HG03378 (cell line): ENCODE results near the gene AP4M1.
A peak's percentile ranks its signal among the peaks of the same experiment; 100 is the strongest.

Source experiments
- ATAC-seq: cut with Tn5 transposase; IDR thresholded peaks from one replicate; pipeline ENCODE4 v1.9.1; 2021; ENCODE audit warnings: mild to moderate bottlenecking, moderate library complexity; ENCODE audit not compliant: unreplicated experiment

AP4M1 gene, protein sequence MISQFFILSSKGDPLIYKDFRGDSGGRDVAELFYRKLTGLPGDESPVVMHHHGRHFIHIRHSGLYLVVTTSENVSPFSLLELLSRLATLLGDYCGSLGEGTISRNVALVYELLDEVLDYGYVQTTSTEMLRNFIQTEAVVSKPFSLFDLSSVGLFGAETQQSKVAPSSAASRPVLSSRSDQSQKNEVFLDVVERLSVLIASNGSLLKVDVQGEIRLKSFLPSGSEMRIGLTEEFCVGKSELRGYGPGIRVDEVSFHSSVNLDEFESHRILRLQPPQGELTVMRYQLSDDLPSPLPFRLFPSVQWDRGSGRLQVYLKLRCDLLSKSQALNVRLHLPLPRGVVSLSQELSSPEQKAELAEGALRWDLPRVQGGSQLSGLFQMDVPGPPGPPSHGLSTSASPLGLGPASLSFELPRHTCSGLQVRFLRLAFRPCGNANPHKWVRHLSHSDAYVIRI

GRCh38 chr7:100101016-100101862, at the start of gene AP4M1, which contains the start of gene MCM7:
TSS of gene AP4M1 (plus strand) at chr7:100101643. CDS start at chr7:100101715, 72 bp downstream.
TSS of gene MCM7 (minus strand) at chr7:100101397. CDS start at chr7:100101294, 103 bp downstream.
- peak; percentile 58 for ATAC-seq

- ATAC-seq = no peak
Measured at GRCh38 chr7:100053215-100053614, 48.2 kb upstream of the AP4M1 start.

GRCh38 chr7:100057006-100057405, 44.4 kb upstream of the AP4M1 start:
- no peak for ATAC-seq

DNA sequence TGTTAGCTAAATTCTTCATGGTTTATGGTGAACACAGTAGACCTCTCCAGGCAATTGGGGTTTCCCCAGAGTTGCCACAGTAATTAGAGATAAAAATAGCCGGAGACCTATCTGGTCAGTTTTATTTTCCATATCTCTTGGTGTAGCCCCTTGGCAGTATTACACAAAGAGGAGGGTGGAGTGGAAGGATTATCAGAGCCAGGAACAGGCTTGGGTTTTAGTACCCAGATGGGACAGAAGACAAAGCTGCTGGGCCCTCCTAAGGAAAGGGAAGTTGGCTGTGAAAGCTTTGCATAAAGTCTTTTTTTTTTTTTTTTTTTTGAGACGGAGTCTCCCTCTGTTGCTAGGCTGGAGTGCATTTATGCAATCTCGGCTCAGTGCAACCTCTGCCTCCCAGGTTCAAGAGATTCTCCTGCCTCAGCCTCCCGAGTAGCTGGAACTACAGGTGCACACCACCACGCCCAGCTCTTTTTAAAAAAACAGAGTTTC, 42.1 kb upstream of the AP4M1 start:
- no peak for ATAC-seq

DNA sequence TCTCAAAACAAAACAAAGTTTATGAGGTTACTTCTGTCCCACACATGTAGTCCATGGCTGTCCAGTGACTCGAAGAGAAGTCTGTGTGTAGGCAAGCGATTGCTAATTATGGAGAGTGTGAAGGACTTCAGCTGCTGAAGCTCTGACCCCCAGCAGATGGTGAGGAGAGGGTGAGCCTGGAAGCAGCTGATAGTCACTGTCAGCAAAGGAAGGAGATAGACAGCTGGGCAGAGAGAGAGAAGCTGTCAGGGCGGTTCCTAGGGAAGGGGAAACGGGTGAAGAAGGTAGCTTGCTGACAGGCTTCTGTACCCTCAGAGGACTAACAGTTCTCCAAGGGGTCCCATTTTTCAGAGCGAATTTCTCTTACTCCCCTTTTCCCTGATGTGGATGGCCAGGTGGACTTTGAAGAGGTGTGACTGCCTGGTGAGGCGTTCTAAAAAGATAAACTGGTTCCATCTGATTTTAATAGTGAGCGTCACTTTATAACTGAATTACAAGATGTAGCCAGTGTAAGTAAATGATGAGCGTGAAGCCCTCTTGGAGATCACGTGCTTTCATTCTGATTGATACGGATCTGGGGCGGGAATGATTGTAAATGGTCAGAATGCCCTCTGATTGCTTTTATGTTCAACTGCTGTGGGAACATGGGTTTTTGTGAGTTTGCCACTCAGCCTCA, 39.8 kb upstream of the AP4M1 start:
- no peak for ATAC-seq

GRCh38 chr7:100063376-100063775, 38.1 kb upstream of the AP4M1 start:
- no peak for ATAC-seq

- ATAC-seq = no peak
Measured at GRCh38 chr7:100064162-100064561, 37.3 kb upstream of the AP4M1 start.

GRCh38 chr7:100065452-100066186, 35.8 kb upstream of the AP4M1 start:
- no peak for ATAC-seq

DNA sequence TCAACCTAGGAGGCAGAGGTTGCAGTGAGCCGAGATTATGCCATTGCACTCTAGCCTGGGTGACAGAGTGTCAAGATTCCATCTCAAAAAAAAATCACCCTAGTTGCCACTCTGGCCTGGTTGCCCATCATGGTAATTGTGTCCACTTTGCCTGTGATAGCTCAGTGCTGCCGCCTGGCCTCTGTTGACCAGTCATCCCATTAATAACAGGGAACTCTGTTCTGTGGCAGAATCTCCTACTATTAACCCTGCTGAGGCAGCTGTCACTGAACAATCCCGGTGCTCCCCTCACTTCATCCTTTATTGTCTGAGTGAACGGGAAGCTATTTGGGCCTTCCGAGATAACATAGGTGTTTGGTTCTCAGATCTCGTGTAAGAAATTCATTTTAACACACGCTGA, 34.5 kb upstream of the AP4M1 start:
- ATAC-seq = no peak

DNA sequence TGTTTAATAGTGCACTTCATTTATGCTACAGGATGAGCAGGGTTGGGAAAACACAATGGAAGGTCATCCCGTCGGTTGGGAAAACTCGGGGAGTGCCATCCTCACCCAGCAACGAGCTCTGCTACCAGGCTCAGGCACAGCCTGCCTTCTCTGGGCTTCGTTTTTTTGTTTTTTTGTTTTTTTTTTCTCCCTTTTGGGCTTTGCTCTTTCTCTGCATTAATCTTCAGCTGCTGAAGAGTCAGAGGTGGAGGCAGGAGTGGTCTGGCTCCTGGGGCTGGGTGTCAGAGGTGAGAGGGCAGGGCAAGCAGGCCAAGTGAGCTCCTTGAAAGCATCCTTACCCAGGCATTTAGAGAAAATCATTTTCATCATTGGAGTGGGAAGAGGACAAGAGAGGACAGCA, 31.5 kb upstream of the AP4M1 start:
- ATAC-seq = no peak

GRCh38 chr7:100071018-100071723, 30.3 kb upstream of the AP4M1 start:
- no peak for ATAC-seq

DNA sequence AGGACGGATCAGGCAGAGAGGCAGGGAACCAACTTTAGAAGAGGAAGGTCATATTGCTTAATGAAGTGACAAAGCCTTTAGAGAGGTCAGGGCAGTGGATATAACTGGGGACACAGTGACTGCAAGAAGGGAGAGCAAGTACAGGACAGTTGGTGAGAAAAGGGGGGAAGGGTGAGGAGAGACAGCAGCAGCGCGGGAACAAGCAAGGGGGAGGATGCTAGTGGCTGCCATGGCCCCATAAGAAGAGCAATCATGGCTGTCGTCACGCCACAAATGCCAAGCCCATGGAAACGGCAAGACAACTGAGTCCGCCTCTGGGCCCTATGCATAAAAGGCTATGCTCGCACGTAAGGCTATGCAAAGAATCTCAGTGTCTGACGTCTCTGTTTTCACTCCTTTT, 29.0 kb upstream of the AP4M1 start:
- ATAC-seq = no peak

DNA sequence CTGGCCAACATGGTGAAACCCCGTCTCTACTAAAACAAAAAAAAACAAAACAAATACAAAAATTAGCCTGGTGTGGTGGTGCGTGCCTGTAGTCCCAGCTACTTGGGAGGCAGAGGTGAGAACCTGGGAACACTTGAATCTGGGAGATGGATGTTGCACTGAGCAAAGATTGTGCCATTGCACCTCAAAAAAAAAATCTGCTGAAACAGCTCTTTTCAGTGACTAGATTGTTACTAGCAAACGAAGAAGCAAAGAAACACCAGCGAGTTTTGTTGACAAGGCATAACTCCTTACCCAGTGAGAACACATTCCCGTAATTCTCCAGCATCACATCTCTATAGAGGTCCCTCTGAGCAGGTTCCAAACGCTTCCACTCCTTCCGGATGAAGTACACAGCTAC, 26.6 kb upstream of the AP4M1 start:
- ATAC-seq = no peak

DNA sequence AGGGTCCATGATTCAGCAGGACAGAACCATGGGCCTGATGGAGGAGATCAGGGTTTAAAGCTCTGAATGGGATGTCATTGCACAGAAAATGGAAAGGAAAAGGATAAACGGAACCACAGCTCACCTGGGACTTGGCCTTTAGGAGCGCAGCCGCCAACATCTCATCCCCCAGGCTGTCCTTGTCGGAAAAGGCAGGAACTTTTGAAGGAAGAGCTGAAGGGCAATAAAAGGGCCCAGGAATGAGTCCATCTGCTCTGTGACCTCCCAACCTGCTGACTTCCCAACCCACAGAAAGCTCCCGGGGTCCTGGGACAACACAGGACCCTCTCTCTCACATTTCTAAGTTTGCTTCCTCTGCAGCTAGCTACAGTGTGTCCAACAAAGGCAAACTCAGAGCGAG, 26.0 kb upstream of the AP4M1 start:
- ATAC-seq = no peak

DNA sequence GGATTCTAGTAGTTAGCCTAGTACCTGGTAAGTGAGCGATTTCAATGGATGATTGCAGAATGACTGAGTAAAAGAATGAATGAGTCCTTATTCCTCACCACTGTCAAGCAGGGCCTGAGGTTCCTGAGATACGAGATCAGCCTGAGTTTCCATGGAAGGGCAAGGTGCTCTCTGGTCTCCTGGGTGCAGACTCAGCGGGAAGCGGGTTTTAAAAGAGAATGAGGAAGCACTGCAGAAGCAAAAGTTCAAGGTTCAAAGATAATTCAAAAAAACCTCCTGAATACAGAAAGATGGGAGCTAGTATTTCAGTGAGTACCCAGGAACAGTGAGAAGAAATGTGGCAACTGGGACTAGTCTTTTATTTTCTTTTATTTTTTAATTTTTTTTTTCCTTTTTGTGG, 24.2 kb upstream of the AP4M1 start:
- ATAC-seq = no peak

- no peak for ATAC-seq
Measured at GRCh38 chr7:100079024-100079560, 22.4 kb upstream of the AP4M1 start.

DNA sequence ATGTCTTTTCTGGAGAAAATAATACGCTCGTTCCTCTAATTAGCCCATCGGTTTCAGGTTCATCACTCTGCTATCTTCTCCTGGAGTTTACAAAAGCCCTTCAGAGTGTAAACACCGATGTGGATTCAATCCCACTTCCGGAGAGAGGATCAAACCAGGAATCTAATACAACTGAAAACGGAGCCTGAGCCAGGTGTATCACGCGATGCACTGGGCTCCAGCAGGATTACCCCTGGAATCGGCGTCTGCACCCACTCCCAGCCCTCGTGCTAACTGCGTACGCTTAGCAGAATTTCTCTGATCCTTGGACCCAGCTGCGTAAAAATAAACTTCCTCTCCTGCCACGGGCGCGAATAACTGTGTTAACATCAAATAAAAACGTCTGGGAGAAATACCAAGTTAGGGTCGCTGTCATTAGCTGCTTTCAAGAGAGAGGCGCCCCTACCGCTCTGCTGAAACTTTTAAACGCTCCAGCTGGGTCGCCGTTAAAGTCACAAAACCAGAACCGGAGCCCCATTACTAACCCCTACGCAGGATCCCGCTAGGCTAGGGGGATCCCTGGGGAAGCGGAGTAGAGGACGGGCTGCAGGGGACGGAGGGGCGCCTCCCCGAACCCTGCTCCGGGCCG, 20.4 kb upstream of the AP4M1 start:
- ATAC-seq = no peak

GRCh38 chr7:100081535-100082102, 19.8 kb upstream of the AP4M1 start, which contains the start of gene ZNF3:
TSS of gene ZNF3 (minus strand) at chr7:100081723. CDS start at chr7:100077357, 4,366 bp downstream.
- ATAC-seq = peak; percentile 73

GRCh38 chr7:100082978-100083377, 18.5 kb upstream of the AP4M1 start:
- no peak for ATAC-seq
